ENCODE measurements around the gene PSMG2. TPM values are rescaled to one million over a fixed set of nuclear protein-coding genes. Genes with fewer than 3 reads are reported as not detected.

The PSMG2 gene
- total and polyA plus RNA-seq, 2 of the 4 experiments (the other 2 are of a cell fraction) = 34.4 to 59.5 TPM

DNA sequence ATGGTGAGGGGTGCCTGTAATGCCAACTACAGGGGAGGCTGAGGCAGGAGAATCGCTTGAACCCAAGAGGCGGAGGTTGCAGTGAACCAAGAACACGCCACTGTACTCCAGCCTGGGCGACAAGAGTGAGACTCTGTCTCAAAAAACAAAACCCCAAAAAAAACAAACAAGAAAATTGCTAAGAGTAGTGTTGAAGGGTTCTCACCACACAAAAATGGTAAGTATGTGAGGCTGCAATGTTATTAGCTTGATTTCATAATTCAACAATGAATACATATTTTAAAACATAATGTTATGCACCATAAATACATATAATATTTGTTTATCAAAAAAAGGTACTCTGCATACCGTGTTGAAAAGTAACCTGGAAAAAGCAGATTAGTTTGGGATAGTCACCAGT, 45.8 kb downstream of the PSMG2 start (continued):
- TF ChIP-seq SMC3 (IDR thresholded peaks at IDR 0.05; ENCODE audit: low read depth, low read length) = no peak
- TF ChIP-seq, protein P1, sequence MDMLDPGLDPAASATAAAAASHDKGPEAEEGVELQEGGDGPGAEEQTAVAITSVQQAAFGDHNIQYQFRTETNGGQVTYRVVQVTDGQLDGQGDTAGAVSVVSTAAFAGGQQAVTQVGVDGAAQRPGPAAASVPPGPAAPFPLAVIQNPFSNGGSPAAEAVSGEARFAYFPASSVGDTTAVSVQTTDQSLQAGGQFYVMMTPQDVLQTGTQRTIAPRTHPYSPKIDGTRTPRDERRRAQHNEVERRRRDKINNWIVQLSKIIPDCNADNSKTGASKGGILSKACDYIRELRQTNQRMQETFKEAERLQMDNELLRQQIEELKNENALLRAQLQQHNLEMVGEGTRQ (IDR thresholded peaks at IDR 0.05; ENCODE audit: low read depth, low read length) = no peak

DNA sequence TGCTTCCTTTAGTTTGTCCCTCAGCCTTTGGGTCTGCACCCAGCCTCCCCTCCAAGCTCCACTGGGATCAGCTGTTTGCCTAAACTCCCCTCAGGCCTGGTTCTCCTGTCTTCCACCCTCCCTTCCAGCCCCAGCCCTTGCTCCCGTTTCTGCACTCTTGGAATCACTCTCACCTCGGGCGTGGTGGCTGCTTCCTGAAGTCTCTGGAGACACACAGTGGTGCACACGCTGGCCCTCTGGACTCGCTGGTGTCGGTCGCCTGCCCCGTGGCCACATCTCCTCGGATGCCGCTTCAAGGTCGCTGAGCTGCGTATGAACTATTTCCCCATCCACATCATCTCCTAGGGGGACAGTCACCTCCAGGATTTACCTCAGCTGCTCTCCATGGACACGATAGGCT, 46.3 kb downstream of the PSMG2 start:
- in situ Hi-C loops (cut with MboI; ENCODE audit: low sequenced_read_pairs) = loop anchor here (10.0 to 25.0 kb wide), 2 partner anchors 146 to 413 kb away; no protein-coding TSS in a partner anchor
- BruUV-seq (replicated peaks) = no TSS peak

More for the DNA sequence above, 46.3 kb downstream of the PSMG2 start:
- H2BK120ac ChIP-seq (ENCODE audit: low read depth, low read length) = peak overlapping the region; percentile 86
- H2AFZ ChIP-seq (replicated peaks; ENCODE audit: low read length, poor library complexity) = peak overlapping the region; percentile 84
- H3K4ac ChIP-seq (ENCODE audit: low read depth, low read length) = 0 out of 2 replicates have a peak overlapping the region, but pooled peaks have one; percentile 50
- no peak overlapping the region for H3K4me2 ChIP-seq (ENCODE audit: low read depth, low read length)
- peak overlapping the region; percentile 48; the same call in 1 of the 2 replicates for H3K14ac ChIP-seq (replicated peaks; ENCODE audit: low read depth, low read length)
- ATAC-seq (ENCODE audit: low read depth) (peak; percentile 13), DNase-seq (no peak)
- no peak for TF ChIP-seq RAD21 (IDR thresholded peaks at IDR 0.05; ENCODE audit: low read length)
- TF ChIP-seq, protein P2, sequence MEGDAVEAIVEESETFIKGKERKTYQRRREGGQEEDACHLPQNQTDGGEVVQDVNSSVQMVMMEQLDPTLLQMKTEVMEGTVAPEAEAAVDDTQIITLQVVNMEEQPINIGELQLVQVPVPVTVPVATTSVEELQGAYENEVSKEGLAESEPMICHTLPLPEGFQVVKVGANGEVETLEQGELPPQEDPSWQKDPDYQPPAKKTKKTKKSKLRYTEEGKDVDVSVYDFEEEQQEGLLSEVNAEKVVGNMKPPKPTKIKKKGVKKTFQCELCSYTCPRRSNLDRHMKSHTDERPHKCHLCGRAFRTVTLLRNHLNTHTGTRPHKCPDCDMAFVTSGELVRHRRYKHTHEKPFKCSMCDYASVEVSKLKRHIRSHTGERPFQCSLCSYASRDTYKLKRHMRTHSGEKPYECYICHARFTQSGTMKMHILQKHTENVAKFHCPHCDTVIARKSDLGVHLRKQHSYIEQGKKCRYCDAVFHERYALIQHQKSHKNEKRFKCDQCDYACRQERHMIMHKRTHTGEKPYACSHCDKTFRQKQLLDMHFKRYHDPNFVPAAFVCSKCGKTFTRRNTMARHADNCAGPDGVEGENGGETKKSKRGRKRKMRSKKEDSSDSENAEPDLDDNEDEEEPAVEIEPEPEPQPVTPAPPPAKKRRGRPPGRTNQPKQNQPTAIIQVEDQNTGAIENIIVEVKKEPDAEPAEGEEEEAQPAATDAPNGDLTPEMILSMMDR (conservative IDR thresholded peaks at IDR 0.05; ENCODE audit: low read depth, low read length) = no peak
- no peak for TF ChIP-seq RCOR1 (IDR thresholded peaks at IDR 0.05; ENCODE audit: insufficient replicate concordance, low read length)
- TF ChIP-seq, protein P3, sequence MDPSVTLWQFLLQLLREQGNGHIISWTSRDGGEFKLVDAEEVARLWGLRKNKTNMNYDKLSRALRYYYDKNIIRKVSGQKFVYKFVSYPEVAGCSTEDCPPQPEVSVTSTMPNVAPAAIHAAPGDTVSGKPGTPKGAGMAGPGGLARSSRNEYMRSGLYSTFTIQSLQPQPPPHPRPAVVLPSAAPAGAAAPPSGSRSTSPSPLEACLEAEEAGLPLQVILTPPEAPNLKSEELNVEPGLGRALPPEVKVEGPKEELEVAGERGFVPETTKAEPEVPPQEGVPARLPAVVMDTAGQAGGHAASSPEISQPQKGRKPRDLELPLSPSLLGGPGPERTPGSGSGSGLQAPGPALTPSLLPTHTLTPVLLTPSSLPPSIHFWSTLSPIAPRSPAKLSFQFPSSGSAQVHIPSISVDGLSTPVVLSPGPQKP (IDR thresholded peaks at IDR 0.05; ENCODE audit: borderline replicate concordance, low read depth, low read length) = no peak
- no peaks in the 10 kb centered on the region for H3K36me3 ChIP-seq (ENCODE audit: control insufficient read depth, insufficient read depth, low read length)
- peak overlapping the region; percentile 1; the same call in 1 of the 2 replicates for H3K27ac ChIP-seq (ENCODE audit: insufficient read depth, low read length)
- H3K79me1 ChIP-seq (ENCODE audit: low read depth in 1 of 2, low read length in 2 of 2) = no peaks in the 10 kb centered on the region
- peak overlapping the region; percentile 26 for H4K5ac ChIP-seq (ENCODE audit: low read depth, low read length)
- H3K9me3 ChIP-seq (ENCODE audit: control insufficient read depth, insufficient read depth, low read length) = no peaks in the 10 kb centered on the region
- intact Hi-C loops (cut with micrococcal nuclease) (no loop called here), dilution Hi-C loops (cut with HindIII; ENCODE audit: low sequenced_read_pairs, unreplicated experiment) (no loop called here)
- peak overlapping the region; percentile 20; the same call in 1 of the 2 replicates for H2AK5ac ChIP-seq (ENCODE audit: low read depth, low read length)
- peak overlapping the region; percentile 76 for H2AK9ac ChIP-seq (replicated peaks; ENCODE audit: low read depth, low read length, poor library complexity)
- peak overlapping the region in 1 of 2 experiments; percentile 28; a peak in 2 of 4 replicates for H4K8ac ChIP-seq (ENCODE audit: low read depth in 2 of 2, low read length in 2 of 2)
- H3K18ac ChIP-seq (ENCODE audit: low read depth, low read length) = peak overlapping the region; percentile 20
- H2BK20ac ChIP-seq (ENCODE audit: low read depth, low read length) = peak overlapping the region; percentile 83
- H3K56ac ChIP-seq (ENCODE audit: extremely low read depth, insufficient read depth, low read length) = no peak overlapping the region
- H4K91ac ChIP-seq (ENCODE audit: insufficient read depth, low read depth, low read length) = peak overlapping the region; percentile 42
- POLR2A ChIA-PET (ENCODE audit: unreplicated experiment) = no interaction called here
- no peak overlapping the region for H3K9ac ChIP-seq (ENCODE audit: low read depth, low read length)
- no peak overlapping the region; the same call in 1 of the 2 replicates for H3K23ac ChIP-seq (ENCODE audit: low read depth, low read length)
- peaks cover 4% of the 10 kb centered on the region; the same call in 1 of the 2 replicates for H3K9me1 ChIP-seq (ENCODE audit: insufficient read depth, low read length)
- CTCF ChIA-PET = no interaction called here
- peak overlapping the region; percentile 51; the same call in 1 of the 3 replicates for H2BK15ac ChIP-seq (ENCODE audit: low read depth, low read length)
- no peaks in the 10 kb centered on the region for H3K27me3 ChIP-seq (ENCODE audit: control insufficient read depth, insufficient read depth, low read length)
- H3K4me3 ChIP-seq (ENCODE audit: insufficient read depth, low read depth, low read length) = no peak overlapping the region
- peaks cover 7% of the 10 kb centered on the region for H3K4me1 ChIP-seq (ENCODE audit: control insufficient read depth, insufficient read depth, low read length)
- H2BK5ac ChIP-seq (ENCODE audit: low read depth, low read length, poor library complexity, severe bottlenecking) = peak overlapping the region; percentile 21
- H4K20me1 ChIP-seq (ENCODE audit: insufficient read depth, low read length) = no peaks in the 10 kb centered on the region
- 68% methylated on average over 3 of the region's 13 CpGs; no CpG with 5 or more reads in 1 of the 2 experiments for WGBS, 2 experiments (ENCODE audit: extremely low coverage in 2 of 2, insufficient read length in 1 of 2)

All from IMR-90 (cell line).